ENCODE data around the gene OR2A5. TPM values are rescaled to one million over a fixed set of nuclear protein-coding genes. Genes with fewer than 3 reads are reported as not detected.

The OR2A5 gene
- polyA plus RNA-seq, 3 donors, result not detected

GRCh38 chr7:144022169-144022568 lies 26.6 kb upstream of the OR2A5 start:
- H3K27ac Mint-ChIP-seq, result no peak overlapping the region
- Histone ChIP-seq H3K4me1 (ENCODE audit: control insufficient read depth in 1 of 2, insufficient read depth in 2 of 2, low read length in 2 of 2) (no peaks in the 10 kb centered on the region), H2AFZ (ENCODE audit: insufficient read depth, low read depth, low read length, poor library complexity, severe bottlenecking) (no peak overlapping the region), H3K79me2 (ENCODE audit: insufficient read depth, low read length) (no peaks in the 10 kb centered on the region), H3K27me3 (ENCODE audit: control insufficient read depth in 2 of 2, insufficient read depth in 2 of 2, low read length in 2 of 2) (no peaks in the 10 kb centered on the region), H4K20me1 (ENCODE audit: insufficient read depth, low read length) (no peaks in the 10 kb centered on the region), H3K4me3 (replicated peaks in 1 of 3; ENCODE audit: low read depth in 2 of 3, low read length in 3 of 3) (no peak overlapping the region), H3K9ac (ENCODE audit: insufficient read depth, low read length, poor library complexity, severe bottlenecking) (no peak overlapping the region), H3K4me2 (replicated peaks; ENCODE audit: extremely low read depth, low read length, poor library complexity, severe bottlenecking) (no peak overlapping the region), H3K36me3 (replicated peaks in 1 of 2; ENCODE audit: control insufficient read depth in 1 of 2, insufficient read depth in 2 of 2, low read length in 2 of 2) (no peaks in the 10 kb centered on the region), H3K27ac (ENCODE audit: low read depth in 1 of 2, low read length in 2 of 2) (no peak overlapping the region), H3K9me3 (replicated peaks in 1 of 2; ENCODE audit: control insufficient read depth in 1 of 2, insufficient read depth in 1 of 2, low read length in 2 of 2) (no peaks in the 10 kb centered on the region)
- no peaks in the 10 kb centered on the region for H3K9me3 Mint-ChIP-seq
- intact Hi-C loops (cut with micrococcal nuclease), result no loop called here
- no peaks in the 10 kb centered on the region for H3K4me1 Mint-ChIP-seq
- no peak overlapping the region for H3K4me3 Mint-ChIP-seq
- no peaks in the 10 kb centered on the region for H3K36me3 Mint-ChIP-seq
- H3K27me3 Mint-ChIP-seq (ENCODE audit: low read depth in 3 of 3), result peaks cover 0 to 4% (median 0%) of the 10 kb centered on the region in 3 donors
- no peak for TF ChIP-seq CTCF (IDR thresholded peaks at IDR 0.05)
- no peak for DNase-seq

GRCh38 chr7:144023171-144023827 lies 25.4 kb upstream of the OR2A5 start:
- Mint-ChIP-seq H3K4me3 (no peak overlapping the region), H3K36me3 (no peaks in the 10 kb centered on the region), H3K4me1 (no peaks in the 10 kb centered on the region), H3K27me3 (ENCODE audit: low read depth in 3 of 3) (peaks cover 0 to 4% (median 0%) of the 10 kb centered on the region in 3 donors), H3K9me3 (no peaks in the 10 kb centered on the region), H3K27ac (no peak overlapping the region)
- no peaks in the 10 kb centered on the region for H3K4me1 ChIP-seq (ENCODE audit: control insufficient read depth in 1 of 2, insufficient read depth in 2 of 2, low read length in 2 of 2)
- no peaks in the 10 kb centered on the region for H3K27me3 ChIP-seq (ENCODE audit: control insufficient read depth in 2 of 2, insufficient read depth in 2 of 2, low read length in 2 of 2)
- H3K4me2 ChIP-seq (replicated peaks; ENCODE audit: extremely low read depth, low read length, poor library complexity, severe bottlenecking), result no peak overlapping the region
- H3K27ac ChIP-seq (ENCODE audit: low read depth in 1 of 2, low read length in 2 of 2), result no peak overlapping the region
- H3K4me3 ChIP-seq (replicated peaks in 1 of 3; ENCODE audit: low read depth in 2 of 3, low read length in 3 of 3), result no peak overlapping the region
- no peak for TF ChIP-seq CTCF (IDR thresholded peaks at IDR 0.05)
- H3K9me3 ChIP-seq (replicated peaks in 1 of 2; ENCODE audit: control insufficient read depth in 1 of 2, insufficient read depth in 1 of 2, low read length in 2 of 2), result no peaks in the 10 kb centered on the region
- no peaks in the 10 kb centered on the region for H4K20me1 ChIP-seq (ENCODE audit: insufficient read depth, low read length)
- no peak for DNase-seq
- no peak overlapping the region for H3K9ac ChIP-seq (ENCODE audit: insufficient read depth, low read length, poor library complexity, severe bottlenecking)
- no peaks in the 10 kb centered on the region for H3K36me3 ChIP-seq (replicated peaks in 1 of 2; ENCODE audit: control insufficient read depth in 1 of 2, insufficient read depth in 2 of 2, low read length in 2 of 2)
- H2AFZ ChIP-seq (ENCODE audit: insufficient read depth, low read depth, low read length, poor library complexity, severe bottlenecking), result no peak overlapping the region
- WGBS (ENCODE audit: insufficient coverage), result no CpG with 5 or more reads among the region's 4 CpGs
- intact Hi-C loops (cut with micrococcal nuclease), result no loop called here
- H3K79me2 ChIP-seq (ENCODE audit: insufficient read depth, low read length), result no peaks in the 10 kb centered on the region
